Measurements from ENCODE around the gene MYO1C.

GRCh38 chr17:1493291-1493980, 950 bp upstream of the MYO1C start:
- TF ChIP-seq CTCF (IDR thresholded peaks at IDR 0.05) (no peak), POLR2A (IDR thresholded peaks at IDR 0.05) (no peak)
